Stimulated activated naive CD8-positive, alpha-beta T cell treated with anti-CD3 and anti-CD28 coated beads, Interleukin-15, Interleukin-2, amounts not matched to agents 100 ng/mL and 50 ng/mL, for 24 hours (primary cell): Measurements from ENCODE around the gene COL9A3.

Source experiments
- H3K27ac Mint-ChIP-seq: one replicate; pipeline ENCODE4 v1.8.0; 2021; ENCODE audit warnings: mild to moderate bottlenecking, mixed read lengths
- H3K27me3 Mint-ChIP-seq: one replicate; pipeline ENCODE4 v1.8.0; 2021; ENCODE audit warnings: mixed read lengths
- H3K36me3 Mint-ChIP-seq: one replicate; pipeline ENCODE4 v1.8.0; 2021; ENCODE audit warnings: low read depth, mixed read lengths
- H3K4me1 Mint-ChIP-seq: one replicate; pipeline ENCODE4 v1.8.0; 2021; ENCODE audit warnings: low read depth, mixed read lengths
- H3K4me3 Mint-ChIP-seq: one replicate; pipeline ENCODE4 v1.8.0; 2021; ENCODE audit warnings: mild to moderate bottlenecking, mixed read lengths
- H3K9me3 Mint-ChIP-seq: one replicate; pipeline ENCODE4 v1.8.0; 2021; ENCODE audit warnings: mixed read lengths

Gene COL9A3

DNA sequence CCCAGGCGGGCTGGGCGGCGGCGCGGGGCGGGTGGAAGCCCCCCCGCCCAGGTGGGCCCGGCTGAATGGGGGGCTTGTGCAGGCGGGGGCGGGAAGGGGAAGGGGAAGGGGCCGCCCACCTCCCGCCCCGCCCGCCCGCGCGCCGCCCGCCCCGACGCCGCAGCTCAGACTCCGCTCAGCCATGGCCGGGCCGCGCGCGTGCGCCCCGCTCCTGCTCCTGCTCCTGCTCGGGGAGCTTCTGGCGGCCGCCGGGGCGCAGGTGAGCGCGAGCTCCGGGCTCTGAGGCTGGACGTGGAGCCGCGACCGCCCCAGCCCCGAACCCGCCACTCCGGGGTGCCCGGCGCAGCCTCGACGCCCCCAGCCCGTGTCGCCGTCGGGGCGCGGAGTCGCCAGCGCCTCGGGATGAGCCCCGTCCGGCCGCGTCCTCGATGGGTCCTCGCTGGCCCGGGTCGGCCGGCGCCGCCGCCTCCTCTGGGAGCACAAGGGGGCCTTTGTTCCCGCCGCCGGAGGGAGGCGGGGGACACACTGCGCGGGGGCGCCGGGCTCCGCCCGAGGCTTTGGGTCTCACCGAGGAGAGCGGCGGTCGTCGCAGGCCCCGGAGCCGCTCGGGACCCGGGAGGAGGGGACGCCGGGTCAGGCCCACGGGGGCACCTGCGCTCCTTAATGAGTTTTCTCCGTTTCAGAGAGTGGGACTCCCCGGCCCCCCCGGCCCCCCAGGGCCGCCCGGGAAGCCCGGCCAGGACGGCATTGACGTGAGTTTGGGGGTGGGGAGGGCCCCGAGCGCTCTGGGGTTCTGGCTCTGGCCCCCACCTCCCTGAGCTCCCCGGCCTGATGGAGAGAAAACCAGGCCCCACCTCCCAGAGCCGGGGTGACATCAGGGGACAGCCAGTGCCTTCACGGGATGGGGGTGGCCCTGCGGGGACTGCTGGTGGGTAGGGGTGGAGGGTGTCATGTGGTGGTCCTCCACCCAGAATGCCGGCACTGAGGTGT is at the start of gene COL9A3:
TSS of gene COL9A3 (plus strand) at position 167 of the 990 bp plus-strand sequence. CDS start at position 182, 15 bp downstream.
- no peaks in the 10 kb centered on the region for H3K4me1 Mint-ChIP-seq
- no peak within 1 kb of the TSS for H3K27ac Mint-ChIP-seq
- no peaks in the 10 kb centered on the region for H3K9me3 Mint-ChIP-seq
- peaks cover 16% of the 10 kb centered on the region for H3K27me3 Mint-ChIP-seq
- no peaks in the 10 kb centered on the region for H3K36me3 Mint-ChIP-seq
- H3K4me3 Mint-ChIP-seq: no peak within 1 kb of the TSS

DNA sequence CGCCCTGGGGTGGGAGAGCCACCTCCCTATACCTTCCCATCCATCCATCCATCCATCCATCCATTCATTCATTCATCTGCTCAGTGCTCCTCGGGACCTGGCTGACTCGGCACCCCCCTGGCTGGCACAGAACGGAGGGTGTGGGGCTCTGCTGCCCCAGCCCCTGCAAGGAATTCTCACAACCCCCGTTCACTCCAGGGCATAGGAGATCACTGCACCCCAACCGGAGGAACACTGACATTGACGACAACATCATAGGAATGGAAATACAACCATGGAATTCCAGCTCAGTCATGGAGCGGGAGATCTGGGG is 48.7 kb upstream of the COL9A3 start:
- H3K27me3 Mint-ChIP-seq: no peaks in the 10 kb centered on the region
- no peaks in the 10 kb centered on the region for H3K36me3 Mint-ChIP-seq
- peaks cover 8% of the 10 kb centered on the region for H3K4me1 Mint-ChIP-seq
- no peak overlapping the region for H3K4me3 Mint-ChIP-seq
- H3K27ac Mint-ChIP-seq: no peak overlapping the region
- H3K9me3 Mint-ChIP-seq: no peaks in the 10 kb centered on the region

DNA sequence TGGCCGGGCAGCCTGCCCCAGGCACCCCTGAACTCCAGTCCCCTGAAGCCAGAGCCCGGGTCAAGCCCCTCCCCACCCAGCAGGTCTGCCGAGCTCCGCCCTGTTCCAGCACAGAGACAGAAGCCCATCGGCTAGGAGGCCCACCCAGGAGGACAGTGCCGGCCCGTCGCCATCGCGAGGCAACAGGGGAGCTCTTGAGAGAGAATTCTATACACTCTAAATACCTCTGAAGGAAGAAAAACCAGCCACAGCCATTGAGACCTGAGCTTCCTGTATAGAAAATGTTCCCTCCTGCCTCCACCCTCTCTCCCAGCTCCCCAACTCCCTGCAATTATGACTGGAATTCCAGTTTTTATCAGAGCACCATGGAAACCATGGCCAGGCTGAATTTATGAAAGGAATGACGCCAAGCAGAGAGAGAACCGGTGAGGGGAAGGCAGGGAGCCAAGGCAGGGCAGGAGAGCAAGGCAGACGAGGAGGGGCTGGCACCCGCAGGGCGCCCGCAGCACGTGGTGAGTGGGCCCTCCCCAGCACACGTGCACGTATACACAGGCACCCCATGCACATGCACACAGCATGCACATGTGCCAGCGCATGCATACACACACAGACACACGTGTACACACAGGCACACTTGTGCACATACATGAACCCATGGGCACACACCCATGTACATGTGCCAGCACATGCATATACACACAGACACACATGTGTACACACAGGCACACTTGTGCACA is 48.1 kb upstream of the COL9A3 start:
- no peak overlapping the region for H3K27ac Mint-ChIP-seq
- H3K27me3 Mint-ChIP-seq: no peaks in the 10 kb centered on the region
- H3K4me3 Mint-ChIP-seq: no peak overlapping the region
- H3K9me3 Mint-ChIP-seq: no peaks in the 10 kb centered on the region
- peaks cover 8% of the 10 kb centered on the region for H3K4me1 Mint-ChIP-seq
- H3K36me3 Mint-ChIP-seq: no peaks in the 10 kb centered on the region

GRCh38 chr20:62769346-62770071 is 47.3 kb upstream of the COL9A3 start:
- no peak overlapping the region for H3K27ac Mint-ChIP-seq
- no peaks in the 10 kb centered on the region for H3K9me3 Mint-ChIP-seq
- H3K36me3 Mint-ChIP-seq: no peaks in the 10 kb centered on the region
- no peak overlapping the region for H3K4me3 Mint-ChIP-seq
- H3K27me3 Mint-ChIP-seq: no peaks in the 10 kb centered on the region
- H3K4me1 Mint-ChIP-seq: peaks cover 15% of the 10 kb centered on the region

GRCh38 chr20:62770111-62770910 is 46.5 kb upstream of the COL9A3 start:
- Mint-ChIP-seq H3K4me3 (no peak overlapping the region), H3K4me1 (peaks cover 23% of the 10 kb centered on the region), H3K9me3 (no peaks in the 10 kb centered on the region), H3K27ac (no peak overlapping the region), H3K27me3 (no peaks in the 10 kb centered on the region), H3K36me3 (no peaks in the 10 kb centered on the region)

DNA sequence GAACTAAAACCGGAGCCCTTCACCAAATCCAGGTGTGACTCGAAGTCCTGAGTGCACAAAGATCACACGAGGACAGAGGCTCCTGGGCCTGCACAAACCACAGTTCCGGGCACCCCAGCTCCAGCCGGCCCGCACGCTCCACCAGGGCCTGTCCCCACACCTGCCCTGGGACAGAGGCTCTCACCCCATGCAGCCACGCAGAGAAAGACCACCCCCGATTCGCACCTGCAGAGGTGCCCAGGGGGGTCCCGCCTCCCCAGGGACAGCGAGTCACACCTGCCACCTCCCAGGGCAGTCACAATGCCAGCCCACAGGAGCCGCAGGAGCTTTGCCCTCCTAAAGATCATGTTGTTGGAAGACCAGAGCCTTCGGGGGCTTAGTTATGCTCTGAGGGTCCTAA is 45.9 kb upstream of the COL9A3 start:
- Mint-ChIP-seq H3K27me3 (no peaks in the 10 kb centered on the region), H3K27ac (no peak overlapping the region), H3K4me1 (peaks cover 29% of the 10 kb centered on the region), H3K4me3 (no peak overlapping the region), H3K9me3 (no peaks in the 10 kb centered on the region), H3K36me3 (no peaks in the 10 kb centered on the region)

DNA sequence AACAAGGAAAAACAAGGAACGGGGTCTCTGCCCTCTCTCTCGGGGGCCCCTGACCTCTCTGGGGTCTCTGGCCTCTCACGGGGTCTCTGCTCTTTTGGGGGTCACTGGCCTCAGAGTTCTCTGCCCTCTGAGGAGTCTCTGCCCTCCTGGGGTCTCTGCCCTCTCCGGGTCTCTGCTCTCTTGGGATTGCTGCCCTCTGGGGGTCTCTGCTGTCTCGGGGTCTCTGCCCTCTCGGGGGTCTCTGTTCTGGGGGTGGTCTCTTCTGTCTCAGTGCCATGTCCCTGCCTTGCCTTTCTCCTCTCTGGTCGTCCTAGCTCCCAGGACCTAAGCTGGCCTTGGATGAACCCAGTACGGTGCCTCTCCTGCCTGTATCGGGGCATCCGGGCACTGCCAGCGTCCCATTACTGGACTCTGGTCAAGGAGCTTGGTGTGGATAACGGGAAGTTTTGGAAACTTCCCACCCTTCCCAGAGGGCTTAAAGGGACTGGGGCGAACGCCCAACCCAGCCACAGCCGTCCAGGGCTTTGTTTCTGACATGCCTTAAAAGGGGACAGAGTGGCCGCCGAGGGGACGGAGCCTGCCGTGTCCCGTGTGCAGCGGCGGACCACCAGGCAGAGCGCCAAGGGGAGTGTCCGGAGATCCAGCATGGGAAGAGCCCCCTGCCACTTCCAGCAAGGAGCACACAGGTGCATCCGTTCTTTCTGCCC is 45.3 kb upstream of the COL9A3 start:
- Mint-ChIP-seq H3K27me3 (no peaks in the 10 kb centered on the region), H3K9me3 (no peaks in the 10 kb centered on the region), H3K4me1 (peaks cover 35% of the 10 kb centered on the region), H3K4me3 (no peak overlapping the region), H3K27ac (no peak overlapping the region), H3K36me3 (no peaks in the 10 kb centered on the region)

- Mint-ChIP-seq H3K9me3 (no peaks in the 10 kb centered on the region), H3K27ac (no peak overlapping the region), H3K4me3 (no peak overlapping the region), H3K4me1 (peaks cover 40% of the 10 kb centered on the region), H3K36me3 (no peaks in the 10 kb centered on the region), H3K27me3 (no peaks in the 10 kb centered on the region)
Measured at GRCh38 chr20:62772103-62772611, 44.7 kb upstream of the COL9A3 start.

- H3K4me1 Mint-ChIP-seq: peaks cover 40% of the 10 kb centered on the region
- no peaks in the 10 kb centered on the region for H3K36me3 Mint-ChIP-seq
- no peak overlapping the region for H3K27ac Mint-ChIP-seq
- no peaks in the 10 kb centered on the region for H3K9me3 Mint-ChIP-seq
- no peak overlapping the region for H3K4me3 Mint-ChIP-seq
- H3K27me3 Mint-ChIP-seq: no peaks in the 10 kb centered on the region
Measured at GRCh38 chr20:62772619-62772989, 44.2 kb upstream of the COL9A3 start.

- Mint-ChIP-seq H3K27ac (no peak overlapping the region), H3K4me3 (no peak overlapping the region), H3K4me1 (peaks cover 40% of the 10 kb centered on the region), H3K9me3 (no peaks in the 10 kb centered on the region), H3K27me3 (no peaks in the 10 kb centered on the region), H3K36me3 (no peaks in the 10 kb centered on the region)
Measured at GRCh38 chr20:62772990-62773844, 43.6 kb upstream of the COL9A3 start.

- Mint-ChIP-seq H3K4me1 (peaks cover 40% of the 10 kb centered on the region), H3K9me3 (no peaks in the 10 kb centered on the region), H3K36me3 (no peaks in the 10 kb centered on the region), H3K27ac (peak overlapping the region; percentile 8), H3K4me3 (no peak overlapping the region), H3K27me3 (no peaks in the 10 kb centered on the region)
Measured at GRCh38 chr20:62773845-62774714, 42.8 kb upstream of the COL9A3 start.

DNA sequence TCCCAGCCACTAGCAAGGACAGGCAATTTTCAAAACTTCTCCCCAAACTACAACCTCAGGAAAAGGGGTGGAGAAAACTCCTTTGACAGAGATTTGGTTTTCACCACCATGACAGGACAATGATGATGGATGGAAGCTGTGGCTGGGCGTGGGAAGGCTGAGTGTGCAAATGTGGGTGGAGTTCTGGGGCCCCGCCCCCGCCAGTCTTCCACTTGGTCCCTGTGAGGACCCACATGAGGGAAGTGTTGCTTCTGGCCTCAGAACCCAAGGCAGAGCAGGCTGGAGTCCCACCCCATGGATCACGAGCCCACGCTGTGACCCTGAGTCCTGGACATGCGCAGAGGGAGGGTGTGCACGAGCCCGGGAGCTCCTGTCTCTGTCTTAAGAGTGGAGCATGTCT is 42.1 kb upstream of the COL9A3 start:
- H3K4me3 Mint-ChIP-seq: no peak overlapping the region
- H3K9me3 Mint-ChIP-seq: no peaks in the 10 kb centered on the region
- H3K4me1 Mint-ChIP-seq: peaks cover 40% of the 10 kb centered on the region
- no peaks in the 10 kb centered on the region for H3K36me3 Mint-ChIP-seq
- no peak overlapping the region for H3K27ac Mint-ChIP-seq
- H3K27me3 Mint-ChIP-seq: no peaks in the 10 kb centered on the region
